Spleen (tissue), 11 donors: ENCODE data around the gene GAS2L3. TPM values are rescaled to one million over a fixed set of nuclear protein-coding genes. Genes with fewer than 3 reads are reported as not detected.

Experiments used
- DNase-seq: peaks from one replicate; pipeline ENCODE4 v3.0.0-alpha.2; 2020
- H3K27ac ChIP-seq, 8 donors: fragments of 200-600 bp; sonication (generic) in 7 of 8; 1 replicate in 4 of 8; 2 replicates in 4 of 8; pipeline versions ENCODE4 v1.5.0 to v1.8.0; 2016 to 2021; ENCODE audit warnings: inconsistent platforms in 4 of 8, mild to moderate bottlenecking in 4 of 8, moderate library complexity in 1 of 8
- H3K27me3 ChIP-seq, 7 donors: fragments of 200-600 bp; sonication (generic) in 6 of 7; replicated peaks in 1 of 7; 1 replicate in 4 of 7; 2 replicates in 3 of 7; pipeline versions ENCODE4 v1.5.0 to v1.8.0; 2016 to 2021; ENCODE audit warnings: inconsistent platforms in 3 of 7, mild to moderate bottlenecking in 1 of 7
- H3K36me3 ChIP-seq, 6 donors: fragments of 200-600 bp; sonication (generic) in 5 of 6; 1 replicate in 4 of 6; 2 replicates in 2 of 6; pipeline versions ENCODE4 v1.5.0 to v1.8.0; 2016 to 2021; ENCODE audit warnings: inconsistent platforms in 2 of 6
- H3K4me1 ChIP-seq, 6 donors: fragments of 200-600 bp; sonication (generic) in 5 of 6; 1 replicate in 3 of 6; 2 replicates in 3 of 6; pipeline versions ENCODE4 v1.5.0 to v1.8.0; 2016 to 2021; ENCODE audit warnings: inconsistent platforms in 3 of 6
- H3K4me3 ChIP-seq, 8 donors: fragments of 200-600 bp; sonication (generic) in 7 of 8; 1 replicate in 4 of 8; 2 replicates in 4 of 8; pipeline versions ENCODE4 v1.5.0 to v1.8.0; 2016 to 2021; ENCODE audit warnings: inconsistent platforms in 4 of 8, mild to moderate bottlenecking in 4 of 8, moderate library complexity in 2 of 8
- H3K9me3 ChIP-seq, 8 donors: fragments of 200-600 bp; sonication (generic) in 7 of 8; 1 replicate in 4 of 8; 2 replicates in 4 of 8; pipeline versions ENCODE4 v1.5.0 to v1.8.0; 2016 to 2021; ENCODE audit warnings: inconsistent platforms in 4 of 8
- CTCF ChIP-seq, 11 experiments: fragments of 200-600 bp in 7 of 11; fragments of 450-650 bp in 4 of 11; sonication (generic) in 4 of 11; IDR thresholded peaks in 8 of 11; conservative IDR thresholded peaks in 3 of 11; 1 replicate in 7 of 11; 2 replicates in 4 of 11; pipeline versions ENCODE4 v1.4.0 to v1.8.0; 2016 to 2021; ENCODE audit warnings: antibody characterized with exemption in 11 of 11, inconsistent platforms in 4 of 11, mild to moderate bottlenecking in 1 of 11
- POLR2A ChIP-seq, 3 donors: fragments of 450-650 bp; IDR thresholded peaks; one replicate each; pipeline ENCODE4 v1.5.1; 2017; ENCODE audit warnings: antibody characterized with exemption in 3 of 3, mild to moderate bottlenecking in 1 of 3
- POLR2AphosphoS5 ChIP-seq, 3 donors: sonication (generic); formaldehyde crosslinking; IDR thresholded peaks; one replicate each; pipeline ENCODE4 v1.5.1; 2017; ENCODE audit warnings: antibody characterized with exemption in 3 of 3
- WGBS, 5 donors: extraction: QIAGEN DNeasy Blood & Tissue Kit in 3 of 5; methylation state at CpG; one replicate each; pipeline versions ENCODE4 v1.1.5 to v1.1.7; 2013 to 2018; 5-methylcytosine and 5-hydroxymethylcytosine counted together
- intact Hi-C: fragments of 100-400 bp; cut with DNase I; formaldehyde crosslinking; loops from one replicate; pipeline ENCODE4 v1.15.0; 2023; ENCODE audit warnings: low total_unique reads
- polyA plus RNA-seq, 3 donors: library from polyadenylated mRNA; stranded (reverse); fragments of 200-250 nt; gene quantifications; one replicate each; pipeline ENCODE4 v1.2.1, GENCODE V29; 2013
- total RNA-seq, 7 donors: library from RNA; depleted of rRNA in 3 of 7; stranded (reverse); fragments of >200 nt in 3 of 7; fragmentation: NEBNext Ultra II Directional in 4 of 7; extraction: Animal tissue kit (Norgen Biotek cat#: 25700) in 4 of 7; gene quantifications; one replicate each; pipeline versions ENCODE4 v1.1.0 to v1.2.1, GENCODE V29; 2016 to 2021
- donor health status: healthy with polysubstance abuse.
- donor health status: DM: no; HTN: no; CAD: no; lungs with moderate emphysema.
- donor health status: DM: no; HTN: no; CAD: no.
- donor health status: Bipolar disorder and iron deficiency.
- donor health status: healthy.
- donor health status: DM: no; HTN: no; CAD: no.
- donor health status: DM: yes; HTN: yes; CAD: no.

GAS2L3 gene
- total and polyA plus RNA-seq, 10 donors, result 0.49 to 10.8 (median 6.5) TPM

- Histone ChIP-seq H3K27ac (no peak overlapping the region), H3K9me3 (peaks cover 0 to 3% (median 0%) of the 10 kb centered on the region in 8 donors), H3K4me1 (no peaks in the 10 kb centered on the region), H3K4me3 (no peak overlapping the region), H3K27me3 (peaks cover 0 to 19% (median 0%) of the 10 kb centered on the region in 7 donors), H3K36me3 (no peaks in the 10 kb centered on the region)
- TF ChIP-seq CTCF (IDR thresholded peaks at IDR 0.05 in 8 of 11, conservative IDR thresholded peaks at IDR 0.05 in 3 of 11) (no peak), POLR2AphosphoS5 (IDR thresholded peaks at IDR 0.05) (no peak), POLR2A (IDR thresholded peaks at IDR 0.05) (no peak)
- intact Hi-C loops, result no loop called here
- WGBS, 5 donors, result 75 to 85% (median 80%) methylated on average over 3 of the region's 3 CpGs
- DNase-seq, result no peak
Observed at GRCh38 chr12:100652488-100652887, 79.0 kb downstream of the GAS2L3 start.

- Histone ChIP-seq H3K27ac (no peak overlapping the region), H3K4me1 (no peaks in the 10 kb centered on the region), H3K27me3 (peaks cover 0 to 15% (median 0%) of the 10 kb centered on the region in 7 donors), H3K4me3 (no peak overlapping the region), H3K36me3 (no peaks in the 10 kb centered on the region), H3K9me3 (peaks cover 0 to 8% (median 0%) of the 10 kb centered on the region in 8 donors)
- no peak for DNase-seq
- intact Hi-C loops, result no loop called here
- TF ChIP-seq POLR2AphosphoS5 (IDR thresholded peaks at IDR 0.05) (no peak), CTCF (IDR thresholded peaks at IDR 0.05 in 8 of 11, conservative IDR thresholded peaks at IDR 0.05 in 3 of 11) (no peak), POLR2A (IDR thresholded peaks at IDR 0.05) (no peak)
- WGBS, 5 donors, result 68 to 85% (median 75%) methylated on average over 4 of the region's 4 CpGs
Observed at GRCh38 chr12:100656141-100656540, 82.7 kb downstream of the GAS2L3 start.

- intact Hi-C loops, result no loop called here
- H3K36me3 ChIP-seq, result no peaks in the 10 kb centered on the region
- peaks cover 0 to 8% (median 0%) of the 10 kb centered on the region in 8 donors for H3K9me3 ChIP-seq
- H3K27me3 ChIP-seq, result peaks cover 0 to 10% (median 0%) of the 10 kb centered on the region in 7 donors
- no peaks in the 10 kb centered on the region for H3K4me1 ChIP-seq
- no peak for DNase-seq
- no peak overlapping the region for H3K27ac ChIP-seq
- H3K4me3 ChIP-seq, result no peak overlapping the region
- TF ChIP-seq POLR2A (IDR thresholded peaks at IDR 0.05) (no peak), POLR2AphosphoS5 (IDR thresholded peaks at IDR 0.05) (no peak), CTCF (IDR thresholded peaks at IDR 0.05 in 8 of 11, conservative IDR thresholded peaks at IDR 0.05 in 3 of 11) (no peak)
Observed at GRCh38 chr12:100656856-100657255, 83.4 kb downstream of the GAS2L3 start.

GRCh38 chr12:100661300-100661951 is 87.9 kb downstream of the GAS2L3 start:
- no peak for DNase-seq
- Histone ChIP-seq H3K9me3 (peaks cover 0 to 8% (median 0%) of the 10 kb centered on the region in 8 donors), H3K27ac (no peak overlapping the region), H3K36me3 (no peaks in the 10 kb centered on the region), H3K4me1 (no peaks in the 10 kb centered on the region), H3K4me3 (no peak overlapping the region), H3K27me3 (no peaks in the 10 kb centered on the region)
- TF ChIP-seq POLR2A (IDR thresholded peaks at IDR 0.05) (no peak), CTCF (IDR thresholded peaks at IDR 0.05 in 8 of 11, conservative IDR thresholded peaks at IDR 0.05 in 3 of 11) (no peak), POLR2AphosphoS5 (IDR thresholded peaks at IDR 0.05) (no peak)
- 40 to 52% (median 46%) methylated on average over 6 of the region's 6 CpGs for WGBS, 5 donors
- intact Hi-C loops, result no loop called here
